Esophagus squamous epithelium (tissue), 5 donors: Measurements from ENCODE around the gene SLC25A27. TPM values are rescaled to one million over a fixed set of nuclear protein-coding genes. Genes with fewer than 3 reads are reported as not detected.

Experiments used
- DNase-seq: peaks from one replicate; lab custom pipeline; 2025; lab: John Stamatoyannopoulos, UW
- H3K27ac ChIP-seq, 4 donors: fragments of 200-600 bp; sonication (generic); one replicate each; pipeline ENCODE4 v1.5.1; 2016 to 2019; ENCODE audit warnings: mild to moderate bottlenecking in 1 of 4
- H3K27me3 ChIP-seq, 4 donors: fragments of 200-600 bp; sonication (generic); 1 replicate in 3 of 4; 2 replicates in 1 of 4; pipeline versions ENCODE4 v1.5.1 to v1.6.0; 2017 to 2021; ENCODE audit warnings: antibody characterized with exemption in 1 of 4
- H3K36me3 ChIP-seq, 3 donors: fragments of 200-600 bp; sonication (generic); one replicate each; pipeline ENCODE4 v1.5.1; 2016 to 2019
- H3K4me1 ChIP-seq, 3 donors: fragments of 200-600 bp; sonication (generic); one replicate each; pipeline ENCODE4 v1.5.1; 2017 to 2019
- H3K4me3 ChIP-seq, 4 donors: fragments of 200-600 bp; sonication (generic); 1 replicate in 3 of 4; 2 replicates in 1 of 4; pipeline ENCODE4 v1.5.1; 2016 to 2019; ENCODE audit warnings: mild to moderate bottlenecking in 2 of 4, moderate library complexity in 1 of 4
- H3K9me3 ChIP-seq, 3 donors: fragments of 200-600 bp; sonication (generic); one replicate each; pipeline ENCODE4 v1.5.1; 2016 to 2019
- CTCF ChIP-seq, 6 experiments: fragments of 450-650 bp in 4 of 6; fragments of 200-600 bp in 2 of 6; sonication (generic) in 2 of 6; IDR thresholded peaks; one replicate each; pipeline ENCODE4 v1.5.1; 2016 to 2019; ENCODE audit warnings: antibody characterized with exemption in 6 of 6, mild to moderate bottlenecking in 4 of 6, moderate library complexity in 4 of 6
- POLR2A ChIP-seq, 4 donors: fragments of 450-650 bp; IDR thresholded peaks; one replicate each; pipeline ENCODE4 v1.6.1; 2017; ENCODE audit warnings: antibody characterized with exemption in 4 of 4, mild to moderate bottlenecking in 4 of 4, moderate library complexity in 3 of 4
- WGBS, 2 donors: methylation state at CpG; one replicate each; pipeline ENCODE4 v1.1.5; 2018; 5-methylcytosine and 5-hydroxymethylcytosine counted together
- intact Hi-C: fragments of 100-400 bp; cut with DNase I; formaldehyde crosslinking; loops from one replicate; pipeline ENCODE4 v1.15.0; 2022
- total RNA-seq, 4 donors: library from RNA; depleted of rRNA; stranded (reverse); fragments of >200 nt; gene quantifications; one replicate each; pipeline ENCODE4 v1.1.0, GENCODE V29; 2016
- donor health status: DM: yes; HTN: yes; CAD: no.

SLC25A27 gene
- total RNA-seq, 4 donors from 2014 or later: 6.5 to 29.8 (median 8.1) TPM

DNA sequence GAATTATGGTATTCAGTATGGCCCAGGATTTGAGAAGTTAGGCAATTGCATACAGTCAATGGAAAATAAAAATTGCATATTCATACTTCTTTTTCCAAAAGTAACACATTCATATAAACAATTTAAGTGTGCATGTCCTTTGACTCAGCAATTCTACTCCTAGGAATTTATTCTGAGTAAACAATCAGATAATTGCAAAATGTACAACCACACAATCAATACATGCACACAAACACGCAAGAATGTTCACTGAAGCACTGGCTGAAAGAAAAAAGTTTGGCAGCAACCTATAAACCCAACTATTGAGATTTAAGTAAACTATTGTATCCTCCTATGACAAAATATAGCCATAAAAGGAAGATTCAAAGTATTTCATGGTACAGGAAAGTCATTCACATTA is 1.8 kb upstream of the SLC25A27 start:
- no peak for DNase-seq
- WGBS, 2 donors: 33 to 55% methylated on average over 1 of the region's 1 CpG
- no peaks in the 10 kb centered on the region for H3K9me3 ChIP-seq
- peaks cover 0 to 42% (median 8%) of the 10 kb centered on the region in 3 donors for H3K4me1 ChIP-seq
- intact Hi-C loops: no loop called here
- peaks cover 0 to under 1% (median 0%) of the 10 kb centered on the region in 3 donors for H3K36me3 ChIP-seq
- no peak for TF ChIP-seq CTCF (IDR thresholded peaks at IDR 0.05)
- no peak for TF ChIP-seq POLR2A (IDR thresholded peaks at IDR 0.05)
- no peaks in the 10 kb centered on the region for H3K27me3 ChIP-seq
- H3K4me3 ChIP-seq: peak overlapping the region in 2 of 4 donors; percentile 88 to 96
- peak overlapping the region in 3 of 4 donors; percentile 1 to 92 (median 91) for H3K27ac ChIP-seq

GRCh38 chr6:46651816-46652215 is 959 bp upstream of the SLC25A27 start:
- DNase-seq: no peak
- no peaks in the 10 kb centered on the region for H3K9me3 ChIP-seq
- H3K27me3 ChIP-seq: no peaks in the 10 kb centered on the region
- H3K27ac ChIP-seq: peak overlapping the region in 3 of 4 donors; percentile 81 to 92 (median 91)
- H3K4me1 ChIP-seq: peaks cover 0 to 42% (median 8%) of the 10 kb centered on the region in 3 donors
- WGBS, 2 donors: 11% methylated on average over 8 of the region's 8 CpGs
- intact Hi-C loops: no loop called here
- peaks cover 0 to 8% (median 0%) of the 10 kb centered on the region in 3 donors for H3K36me3 ChIP-seq
- no peak for TF ChIP-seq CTCF (IDR thresholded peaks at IDR 0.05)
- no peak for TF ChIP-seq POLR2A (IDR thresholded peaks at IDR 0.05)
- H3K4me3 ChIP-seq: peak overlapping the region; percentile 87 to 96 (median 89)

DNA sequence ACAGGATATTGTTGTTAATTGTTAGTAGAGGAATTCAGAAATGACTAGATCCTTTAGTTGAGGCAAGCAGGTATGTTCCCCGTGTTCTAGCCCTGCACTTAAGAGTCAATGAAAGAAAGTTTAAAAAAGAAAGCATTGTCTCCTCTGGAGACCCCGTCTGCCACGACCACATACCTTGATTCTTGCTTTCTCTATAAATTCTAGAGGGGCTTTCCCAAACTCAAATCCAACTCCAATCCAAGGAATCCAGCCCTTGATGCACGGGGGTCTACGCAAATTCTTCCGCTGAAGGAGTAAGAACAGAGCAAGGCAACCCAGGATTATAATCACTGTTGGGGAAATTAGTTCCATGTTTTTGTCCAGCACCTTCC is 558 bp upstream of the SLC25A27 start:
- 1 to 4% methylated on average over 6 of the region's 6 CpGs for WGBS, 2 donors
- no peak for TF ChIP-seq CTCF (IDR thresholded peaks at IDR 0.05)
- TF ChIP-seq POLR2A (IDR thresholded peaks at IDR 0.05): no peak
- no peak for DNase-seq

DNA sequence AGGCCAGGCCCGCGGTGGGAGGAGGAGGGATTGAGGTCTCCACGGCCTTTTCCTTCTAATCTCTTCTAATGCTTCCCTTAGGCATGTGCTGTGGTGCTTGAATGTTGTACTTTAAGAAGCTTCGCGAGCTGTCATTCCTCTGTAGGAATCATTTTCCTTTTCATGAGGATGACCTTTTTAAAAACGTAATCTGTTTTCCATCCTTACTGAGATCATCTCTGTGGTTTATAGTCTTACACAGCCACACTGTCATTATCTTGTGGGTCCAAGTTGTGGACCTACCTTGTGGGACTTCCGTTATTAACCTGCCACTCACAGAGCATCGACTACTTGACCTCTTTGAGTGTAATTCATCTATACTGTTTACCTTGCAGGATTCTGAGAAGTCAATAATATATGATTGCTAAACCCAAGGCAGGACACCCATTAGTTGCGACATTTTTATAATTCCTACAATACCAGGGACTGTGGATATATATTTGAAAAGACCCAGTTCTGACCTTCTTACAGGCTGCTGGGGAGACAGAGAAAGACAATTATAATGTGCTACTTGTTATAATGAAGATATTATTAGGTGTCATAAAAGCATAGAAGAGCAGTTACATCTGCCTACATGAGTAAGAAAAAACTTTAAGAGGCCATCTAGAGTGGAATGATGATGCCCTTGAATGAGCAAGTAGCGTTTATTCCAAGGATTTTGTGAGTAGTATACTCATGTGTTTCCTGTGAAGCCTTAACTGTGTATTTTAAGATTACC is 842 bp downstream of the SLC25A27 start:
- Histone ChIP-seq H3K4me1 (peaks cover 0 to 42% (median 8%) of the 10 kb centered on the region in 3 donors), H3K27me3 (no peaks in the 10 kb centered on the region), H3K27ac (peak overlapping the region; percentile 81 to 92 (median 90)), H3K36me3 (peaks cover 0 to 18% (median 0%) of the 10 kb centered on the region in 3 donors), H3K9me3 (no peaks in the 10 kb centered on the region), H3K4me3 (peak overlapping the region; percentile 87 to 96 (median 89))
- 19 to 20% methylated on average over 10 of the region's 10 CpGs for WGBS, 2 donors
- TF ChIP-seq CTCF (IDR thresholded peaks at IDR 0.05) (no peak), POLR2A (IDR thresholded peaks at IDR 0.05) (no peak)
- DNase-seq: no peak
- intact Hi-C loops: no loop called here

More for the DNA sequence above, 558 bp upstream of the SLC25A27 start:
- peak overlapping the region; percentile 81 to 92 (median 90) for H3K27ac ChIP-seq
- H3K4me3 ChIP-seq: peak overlapping the region; percentile 87 to 96 (median 89)
- H3K9me3 ChIP-seq: no peaks in the 10 kb centered on the region
- peaks cover 0 to 12% (median 0%) of the 10 kb centered on the region in 3 donors for H3K36me3 ChIP-seq
- intact Hi-C loops: no loop called here
- no peaks in the 10 kb centered on the region for H3K27me3 ChIP-seq
- H3K4me1 ChIP-seq: peaks cover 0 to 42% (median 8%) of the 10 kb centered on the region in 3 donors

GRCh38 chr6:46655803-46656202 is 3.0 kb downstream of the SLC25A27 start:
- H3K27ac ChIP-seq: no peak overlapping the region
- no peaks in the 10 kb centered on the region for H3K9me3 ChIP-seq
- peaks cover 0 to 27% (median 8%) of the 10 kb centered on the region in 3 donors for H3K4me1 ChIP-seq
- WGBS, 2 donors: 79 to 82% methylated on average over 6 of the region's 6 CpGs
- TF ChIP-seq POLR2A (IDR thresholded peaks at IDR 0.05) (no peak), CTCF (IDR thresholded peaks at IDR 0.05) (no peak)
- H3K4me3 ChIP-seq: no peak overlapping the region
- intact Hi-C loops: no loop called here
- H3K27me3 ChIP-seq: no peaks in the 10 kb centered on the region
- peaks cover 0 to 32% (median 0%) of the 10 kb centered on the region in 3 donors for H3K36me3 ChIP-seq
- no peak for DNase-seq
